ENCODE results near the gene FAP.

The FAP gene

GRCh38 chr2:162226836-162227235, 16.4 kb downstream of the FAP start:
- Mint-ChIP-seq H3K27ac (no peak overlapping the region), H3K4me3 (no peak overlapping the region), H3K9me3 (no peaks in the 10 kb centered on the region), H3K27me3 (peaks cover 3% of the 10 kb centered on the region), H3K4me1 (no peaks in the 10 kb centered on the region), H3K36me3 (no peaks in the 10 kb centered on the region)
- ATAC-seq (ENCODE audit: low read depth), result no peak
- DNase-seq (ENCODE audit: low spot score in 2 of 2), result no peak

- H3K4me3 Mint-ChIP-seq, result no peak overlapping the region
- no peak overlapping the region for H3K27ac Mint-ChIP-seq
- DNase-seq (ENCODE audit: low spot score in 2 of 2), result peak; percentile 39 to 46
- H3K36me3 Mint-ChIP-seq, result no peaks in the 10 kb centered on the region
- H3K9me3 Mint-ChIP-seq, result no peaks in the 10 kb centered on the region
- H3K4me1 Mint-ChIP-seq, result peaks cover 4% of the 10 kb centered on the region
- H3K27me3 Mint-ChIP-seq, result peaks cover 5% of the 10 kb centered on the region
- ATAC-seq (ENCODE audit: low read depth), result peak; percentile 54
These were observed 22.2 kb downstream of the FAP start for GRCh38 chr2:162221064-162221463.

DNA sequence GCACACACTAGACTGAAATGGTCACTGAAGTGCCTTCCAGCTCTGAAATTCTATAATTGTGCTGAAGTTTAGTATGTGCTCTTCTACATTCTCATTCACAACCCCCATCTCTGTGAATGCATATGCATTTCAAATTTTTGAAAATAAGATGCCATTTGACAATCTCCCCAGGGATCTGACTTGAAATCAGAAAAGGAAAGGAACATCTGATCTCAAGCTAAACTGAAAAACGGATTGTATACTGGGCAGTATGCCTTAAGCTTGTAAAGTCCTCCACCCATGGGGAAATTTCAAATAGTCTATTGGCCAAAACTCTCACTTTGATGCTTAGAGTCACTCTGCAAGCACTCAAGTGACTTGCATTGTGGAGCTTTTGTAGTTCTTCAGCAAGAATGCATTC, 22.9 kb downstream of the FAP start:
- no peak overlapping the region for H3K27ac Mint-ChIP-seq
- peaks cover 5% of the 10 kb centered on the region for H3K27me3 Mint-ChIP-seq
- H3K4me3 Mint-ChIP-seq, result no peak overlapping the region
- H3K4me1 Mint-ChIP-seq, result peaks cover 4% of the 10 kb centered on the region
- DNase-seq (ENCODE audit: low spot score in 2 of 2), result no peak
- H3K36me3 Mint-ChIP-seq, result no peaks in the 10 kb centered on the region
- no peak for ATAC-seq (ENCODE audit: low read depth)
- H3K9me3 Mint-ChIP-seq, result no peaks in the 10 kb centered on the region

DNA sequence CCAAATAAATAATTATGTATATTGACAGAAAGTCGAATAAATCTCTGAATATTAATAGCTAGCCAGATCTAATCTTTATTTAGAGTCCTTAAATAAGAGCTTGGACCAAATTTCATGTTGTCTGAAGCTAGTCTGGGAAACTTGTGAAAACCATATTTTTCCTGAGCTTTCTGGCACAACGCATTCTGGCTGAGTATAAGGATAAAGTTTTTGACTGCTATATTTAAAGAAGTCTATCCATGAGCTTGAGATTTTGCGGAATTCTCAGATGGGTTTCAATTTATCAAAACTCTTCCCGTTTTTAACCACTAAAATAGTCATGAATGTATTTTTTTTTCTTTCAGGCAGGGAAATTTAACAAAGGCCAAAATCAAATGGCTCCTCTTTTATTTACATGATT, 23.8 kb downstream of the FAP start:
- Mint-ChIP-seq H3K27ac (no peak overlapping the region), H3K4me3 (no peak overlapping the region), H3K27me3 (peaks cover 2% of the 10 kb centered on the region), H3K36me3 (no peaks in the 10 kb centered on the region), H3K9me3 (no peaks in the 10 kb centered on the region), H3K4me1 (peaks cover 4% of the 10 kb centered on the region)
- no peak for DNase-seq (ENCODE audit: low spot score in 2 of 2)
- no peak for ATAC-seq (ENCODE audit: low read depth)

DNA sequence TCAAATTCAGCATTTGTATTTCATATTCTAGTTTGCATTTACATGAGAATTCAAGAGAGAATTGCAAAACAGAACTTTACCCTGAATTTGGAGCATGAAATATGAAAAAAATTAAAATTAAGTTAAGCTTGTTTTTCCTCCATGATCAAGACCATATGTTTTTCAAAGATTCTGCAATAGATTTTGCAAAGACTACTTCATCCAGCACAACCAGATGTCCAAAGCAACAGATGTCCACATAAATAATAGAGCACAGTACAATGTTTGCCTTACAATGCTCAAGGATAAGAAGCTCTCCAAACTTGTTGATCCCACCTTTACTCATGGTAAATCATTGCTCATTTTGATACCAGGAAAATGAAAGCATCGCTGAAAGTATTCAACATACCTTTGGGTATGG, 25.6 kb downstream of the FAP start:
- Mint-ChIP-seq H3K27ac (no peak overlapping the region), H3K4me1 (peaks cover 4% of the 10 kb centered on the region), H3K4me3 (no peak overlapping the region), H3K9me3 (no peaks in the 10 kb centered on the region), H3K36me3 (no peaks in the 10 kb centered on the region), H3K27me3 (peaks cover 2% of the 10 kb centered on the region)
- DNase-seq (ENCODE audit: low spot score in 2 of 2) (no peak), ATAC-seq (ENCODE audit: low read depth) (no peak)

DNA sequence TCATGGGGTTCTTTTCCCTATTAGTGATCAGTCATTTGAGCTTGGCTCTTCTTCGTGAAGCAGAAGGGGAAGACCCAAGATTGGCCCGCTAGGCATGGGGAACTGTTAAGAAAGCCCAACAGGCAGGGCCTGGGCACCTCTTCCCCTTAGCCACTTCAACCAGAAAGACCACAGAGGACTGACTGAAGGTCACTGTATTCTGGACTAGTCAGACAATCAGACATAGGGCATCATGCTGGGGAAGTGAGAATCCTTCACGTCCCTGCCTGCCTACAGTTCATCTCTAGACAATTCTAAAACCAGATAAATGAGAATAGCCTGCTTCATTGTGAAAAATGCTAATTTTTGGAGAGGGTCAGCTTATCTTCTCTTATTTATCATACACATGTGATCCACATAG, 28.1 kb downstream of the FAP start:
- no peaks in the 10 kb centered on the region for H3K36me3 Mint-ChIP-seq
- ATAC-seq (ENCODE audit: low read depth) (no peak), DNase-seq (ENCODE audit: low spot score in 2 of 2) (no peak)
- H3K27me3 Mint-ChIP-seq, result peaks cover 2% of the 10 kb centered on the region
- no peaks in the 10 kb centered on the region for H3K9me3 Mint-ChIP-seq
- no peak overlapping the region for H3K4me3 Mint-ChIP-seq
- H3K4me1 Mint-ChIP-seq, result no peaks in the 10 kb centered on the region
- H3K27ac Mint-ChIP-seq, result no peak overlapping the region

DNA sequence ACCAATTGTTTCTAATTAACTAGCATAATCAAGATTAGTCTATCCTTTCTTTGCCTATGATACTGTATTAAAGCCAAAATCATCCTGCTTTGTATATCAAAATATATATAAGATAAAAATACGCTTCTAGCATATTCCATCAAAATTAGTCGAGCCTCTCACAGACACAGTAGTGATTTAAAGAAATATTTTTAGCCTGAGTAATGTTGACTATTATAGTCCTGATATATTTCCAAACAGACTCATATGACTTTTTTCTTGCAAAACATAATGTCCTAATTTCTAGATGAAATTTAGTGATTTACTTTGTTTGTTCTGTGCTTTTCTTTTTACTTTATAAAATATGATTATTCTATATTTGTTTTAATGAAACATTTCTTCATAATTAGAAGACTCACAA, 30.9 kb downstream of the FAP start:
- Mint-ChIP-seq H3K36me3 (no peaks in the 10 kb centered on the region), H3K27ac (no peak overlapping the region), H3K4me1 (no peaks in the 10 kb centered on the region), H3K4me3 (no peak overlapping the region), H3K9me3 (no peaks in the 10 kb centered on the region), H3K27me3 (no peaks in the 10 kb centered on the region)
- DNase-seq (ENCODE audit: low spot score in 2 of 2), result no peak
- ATAC-seq (ENCODE audit: low read depth), result no peak

DNA sequence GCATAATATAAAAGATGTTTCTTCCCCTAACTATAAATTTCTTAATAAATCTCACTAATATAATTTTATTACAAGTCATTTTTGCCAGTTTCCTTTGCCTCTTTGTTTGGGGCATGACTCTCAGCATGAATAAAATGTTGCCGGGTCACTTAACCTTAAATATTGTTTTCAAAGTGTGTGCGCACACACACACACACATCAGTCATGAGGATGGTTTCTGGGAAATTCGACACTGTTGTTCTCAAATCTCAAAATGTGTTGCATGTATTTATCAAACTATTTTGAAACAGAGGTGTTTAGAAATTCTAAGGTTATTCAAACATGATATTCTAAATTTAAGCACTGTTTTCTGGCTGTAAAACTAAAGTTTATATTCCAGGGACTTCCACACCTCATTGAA, 31.5 kb downstream of the FAP start:
- H3K4me3 Mint-ChIP-seq, result no peak overlapping the region
- no peaks in the 10 kb centered on the region for H3K9me3 Mint-ChIP-seq
- H3K4me1 Mint-ChIP-seq, result no peaks in the 10 kb centered on the region
- no peaks in the 10 kb centered on the region for H3K36me3 Mint-ChIP-seq
- no peak overlapping the region for H3K27ac Mint-ChIP-seq
- H3K27me3 Mint-ChIP-seq, result no peaks in the 10 kb centered on the region
- ATAC-seq (ENCODE audit: low read depth) (no peak), DNase-seq (ENCODE audit: low spot score in 2 of 2) (no peak)

GRCh38 chr2:162210385-162210784, 32.9 kb downstream of the FAP start:
- no peak for DNase-seq (ENCODE audit: low spot score in 2 of 2)
- no peak for ATAC-seq (ENCODE audit: low read depth)
- Mint-ChIP-seq H3K4me3 (no peak overlapping the region), H3K27me3 (no peaks in the 10 kb centered on the region), H3K9me3 (no peaks in the 10 kb centered on the region), H3K4me1 (no peaks in the 10 kb centered on the region), H3K36me3 (no peaks in the 10 kb centered on the region), H3K27ac (no peak overlapping the region)

GRCh38 chr2:162202203-162202602, 41.0 kb downstream of the FAP start:
- DNase-seq (ENCODE audit: low spot score in 2 of 2), result no peak

DNA sequence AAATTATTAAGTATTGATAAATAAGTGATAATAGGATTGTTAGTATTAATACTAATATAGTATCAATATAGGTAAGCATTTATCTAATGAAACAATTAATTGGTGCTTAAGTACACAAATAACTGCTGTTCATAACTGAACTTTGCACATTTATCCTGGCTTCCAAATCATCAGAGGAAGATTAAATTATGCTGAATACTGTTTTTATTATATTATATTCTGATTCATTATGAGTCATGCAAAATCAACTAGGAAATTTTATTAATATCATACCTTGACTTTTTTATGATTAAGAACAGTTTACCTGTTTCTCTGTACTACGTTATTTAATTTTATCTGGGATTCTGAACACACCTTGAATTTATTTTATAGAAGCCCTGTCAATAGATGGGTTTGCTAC, 42.6 kb downstream of the FAP start:
- H3K4me1 Mint-ChIP-seq, result no peaks in the 10 kb centered on the region
- H3K27ac Mint-ChIP-seq, result no peak overlapping the region
- H3K4me3 Mint-ChIP-seq, result no peak overlapping the region
- no peaks in the 10 kb centered on the region for H3K9me3 Mint-ChIP-seq
- peaks cover 6% of the 10 kb centered on the region for H3K27me3 Mint-ChIP-seq
- H3K36me3 Mint-ChIP-seq, result no peaks in the 10 kb centered on the region
- DNase-seq (ENCODE audit: low spot score in 2 of 2) (no peak), ATAC-seq (ENCODE audit: low read depth) (no peak)

More at GRCh38 chr2:162202203-162202602, 41.0 kb downstream of the FAP start:
- Mint-ChIP-seq H3K27ac (no peak overlapping the region), H3K4me1 (no peaks in the 10 kb centered on the region), H3K36me3 (no peaks in the 10 kb centered on the region), H3K9me3 (no peaks in the 10 kb centered on the region), H3K4me3 (no peak overlapping the region), H3K27me3 (peaks cover 6% of the 10 kb centered on the region)
- no peak for ATAC-seq (ENCODE audit: low read depth)

DNA sequence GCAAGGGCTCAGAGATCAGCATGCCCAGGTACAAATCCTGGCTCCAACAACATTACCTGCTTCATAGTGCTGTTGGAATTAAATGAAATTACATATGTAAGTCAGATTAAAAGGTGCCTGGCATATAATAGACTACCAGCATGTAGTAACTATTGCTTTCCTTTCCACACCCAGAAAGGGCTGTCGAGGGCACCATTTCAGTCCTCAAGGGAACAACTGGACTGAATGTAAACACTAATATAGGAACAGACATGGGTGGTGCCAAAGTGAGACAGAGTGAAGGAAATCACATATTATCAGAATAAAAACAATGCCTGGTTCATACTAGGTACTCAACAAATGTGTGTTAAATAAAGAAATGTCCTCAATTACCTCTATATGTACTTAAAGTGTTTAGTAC, 43.3 kb downstream of the FAP start:
- no peaks in the 10 kb centered on the region for H3K4me1 Mint-ChIP-seq
- H3K4me3 Mint-ChIP-seq, result no peak overlapping the region
- peaks cover 6% of the 10 kb centered on the region for H3K27me3 Mint-ChIP-seq
- DNase-seq (ENCODE audit: low spot score in 2 of 2) (no peak), ATAC-seq (ENCODE audit: low read depth) (no peak)
- H3K27ac Mint-ChIP-seq, result no peak overlapping the region
- no peaks in the 10 kb centered on the region for H3K9me3 Mint-ChIP-seq
- no peaks in the 10 kb centered on the region for H3K36me3 Mint-ChIP-seq

- Mint-ChIP-seq H3K4me1 (no peaks in the 10 kb centered on the region), H3K27ac (no peak overlapping the region), H3K4me3 (no peak overlapping the region), H3K27me3 (peaks cover 3% of the 10 kb centered on the region), H3K9me3 (no peaks in the 10 kb centered on the region), H3K36me3 (no peaks in the 10 kb centered on the region)
- no peak for ATAC-seq (ENCODE audit: low read depth)
- no peak for DNase-seq (ENCODE audit: low spot score in 2 of 2)
These were observed 45.0 kb downstream of the FAP start for GRCh38 chr2:162198239-162198638.

- Mint-ChIP-seq H3K4me1 (no peaks in the 10 kb centered on the region), H3K4me3 (no peak overlapping the region), H3K27ac (no peak overlapping the region), H3K27me3 (peaks cover 9% of the 10 kb centered on the region), H3K36me3 (no peaks in the 10 kb centered on the region), H3K9me3 (no peaks in the 10 kb centered on the region)
- DNase-seq (ENCODE audit: low spot score in 2 of 2) (no peak), ATAC-seq (ENCODE audit: low read depth) (no peak)
These were observed 46.0 kb downstream of the FAP start for GRCh38 chr2:162197069-162197825.

GRCh38 chr2:162196638-162197037, 46.6 kb downstream of the FAP start:
- no peak for ATAC-seq (ENCODE audit: low read depth)
- peaks cover 14% of the 10 kb centered on the region for H3K27me3 Mint-ChIP-seq

More at GRCh38 chr2:162196638-162197037, 46.6 kb downstream of the FAP start:
- Mint-ChIP-seq H3K27ac (no peak overlapping the region), H3K4me1 (no peaks in the 10 kb centered on the region), H3K9me3 (no peaks in the 10 kb centered on the region), H3K4me3 (no peak overlapping the region), H3K36me3 (no peaks in the 10 kb centered on the region)
- DNase-seq (ENCODE audit: low spot score in 2 of 2), result no peak

Data from memory B cell (primary cell).